ENCODE data around the gene KCNMA1.

GRCh38 chr10:77457721-77458120 lies 179.9 kb downstream of the KCNMA1 start:
- TF ChIP-seq YY1 (IDR thresholded peaks at IDR 0.05; ENCODE audit: insufficient read depth, insufficient read length) (no peak), SUZ12 (IDR thresholded peaks at IDR 0.05; ENCODE audit: extremely low read depth, insufficient read depth, insufficient read length) (no peak)

All from NT2/D1 (cell line).